ENCODE data around the gene DEUP1. TPM values are rescaled to one million over a fixed set of nuclear protein-coding genes. Genes with fewer than 3 reads are reported as not detected.
A peak's percentile ranks its signal among the peaks of the same experiment; 100 is the strongest.
"Not testable (repeated sequence)": the region's sequence is repeated elsewhere in the genome, so short reads cannot be mapped to it uniquely, and the experiment has no call there.

DEUP1 gene
- total RNA-seq, 3 donors from 2014 or later: 0.59 TPM; not detected in 2

DNA sequence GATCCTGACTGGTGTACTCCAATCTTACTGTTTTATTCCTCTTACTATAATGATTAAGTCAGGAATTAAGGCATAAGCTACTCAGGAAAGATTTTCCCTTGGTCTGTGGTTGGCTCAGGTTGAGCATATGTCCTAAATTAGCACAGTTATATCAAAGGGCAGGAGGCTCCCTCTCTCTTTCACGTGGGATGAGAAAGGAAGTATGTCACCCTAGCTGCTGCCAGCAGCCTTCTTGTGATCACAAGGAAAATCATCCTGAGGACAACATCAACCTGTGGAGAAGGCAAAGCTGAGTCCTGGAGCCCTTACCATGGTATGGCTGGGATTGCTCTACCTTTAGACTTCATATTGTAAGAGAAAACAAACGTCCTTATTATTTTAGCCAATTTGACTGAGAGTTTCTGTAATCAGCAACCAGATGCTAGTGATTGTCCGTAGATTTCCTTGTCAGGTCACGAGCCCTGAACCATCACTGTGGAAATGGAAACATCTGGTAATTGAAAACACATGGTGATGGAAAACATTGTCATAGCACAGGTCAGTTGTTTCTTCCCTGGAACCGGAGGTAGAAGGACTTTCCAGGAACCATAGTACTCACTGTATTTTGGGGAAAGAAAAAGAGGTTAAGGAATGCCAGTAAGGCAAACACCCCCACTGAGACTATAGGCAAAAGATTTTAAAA lies 40.6 kb upstream of the DEUP1 start:
- H3K27ac ChIP-seq: peak overlapping the region in 1 of 2 donors; percentile 29
- no peaks in the 10 kb centered on the region for H3K36me3 ChIP-seq
- no peaks in the 10 kb centered on the region for H3K27me3 ChIP-seq
- no peaks in the 10 kb centered on the region for H3K9me3 ChIP-seq
- H3K4me3 ChIP-seq: no peak overlapping the region
- intact Hi-C loops (cut with DNase I; ENCODE audit: low total_unique reads): no loop called here
- TF ChIP-seq POLR2AphosphoS5 (IDR thresholded peaks at IDR 0.05) (no peak), POLR2A (IDR thresholded peaks at IDR 0.05) (no peak)
- TF ChIP-seq, protein P1, sequence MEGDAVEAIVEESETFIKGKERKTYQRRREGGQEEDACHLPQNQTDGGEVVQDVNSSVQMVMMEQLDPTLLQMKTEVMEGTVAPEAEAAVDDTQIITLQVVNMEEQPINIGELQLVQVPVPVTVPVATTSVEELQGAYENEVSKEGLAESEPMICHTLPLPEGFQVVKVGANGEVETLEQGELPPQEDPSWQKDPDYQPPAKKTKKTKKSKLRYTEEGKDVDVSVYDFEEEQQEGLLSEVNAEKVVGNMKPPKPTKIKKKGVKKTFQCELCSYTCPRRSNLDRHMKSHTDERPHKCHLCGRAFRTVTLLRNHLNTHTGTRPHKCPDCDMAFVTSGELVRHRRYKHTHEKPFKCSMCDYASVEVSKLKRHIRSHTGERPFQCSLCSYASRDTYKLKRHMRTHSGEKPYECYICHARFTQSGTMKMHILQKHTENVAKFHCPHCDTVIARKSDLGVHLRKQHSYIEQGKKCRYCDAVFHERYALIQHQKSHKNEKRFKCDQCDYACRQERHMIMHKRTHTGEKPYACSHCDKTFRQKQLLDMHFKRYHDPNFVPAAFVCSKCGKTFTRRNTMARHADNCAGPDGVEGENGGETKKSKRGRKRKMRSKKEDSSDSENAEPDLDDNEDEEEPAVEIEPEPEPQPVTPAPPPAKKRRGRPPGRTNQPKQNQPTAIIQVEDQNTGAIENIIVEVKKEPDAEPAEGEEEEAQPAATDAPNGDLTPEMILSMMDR (IDR thresholded peaks at IDR 0.05): no peak
- H3K4me1 ChIP-seq: no peaks in the 10 kb centered on the region
- no peak for DNase-seq (ENCODE audit: low spot score in 2 of 2)

DNA sequence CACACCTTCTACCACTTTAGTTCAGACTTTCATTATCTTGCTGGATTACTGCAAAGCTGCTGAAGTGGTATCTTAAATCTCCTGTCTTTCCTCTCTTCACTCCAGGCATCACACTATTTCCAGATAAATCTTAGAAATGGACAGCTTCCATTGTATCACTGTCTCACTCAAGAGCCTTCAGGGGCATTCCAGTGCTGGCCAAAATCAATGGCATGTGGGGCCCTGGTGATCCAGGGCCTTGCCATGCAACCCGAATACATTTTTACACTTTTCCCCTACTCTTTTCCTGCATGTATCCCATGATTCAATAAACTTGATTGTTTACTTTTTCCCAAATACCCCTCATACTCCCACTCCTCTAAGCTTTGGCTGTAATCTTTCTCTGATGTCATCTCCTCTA lies 39.4 kb upstream of the DEUP1 start:
- no peak overlapping the region for H3K27ac ChIP-seq
- H3K27me3 ChIP-seq: no peaks in the 10 kb centered on the region
- no peaks in the 10 kb centered on the region for H3K4me1 ChIP-seq
- TF ChIP-seq, protein P1 (IDR thresholded peaks at IDR 0.05): no peak
- no peak for TF ChIP-seq POLR2A (IDR thresholded peaks at IDR 0.05)
- TF ChIP-seq POLR2AphosphoS5 (IDR thresholded peaks at IDR 0.05): no peak
- H3K9me3 ChIP-seq: no peaks in the 10 kb centered on the region
- no peaks in the 10 kb centered on the region for H3K36me3 ChIP-seq
- H3K4me3 ChIP-seq: no peak overlapping the region
- intact Hi-C loops (cut with DNase I; ENCODE audit: low total_unique reads): no loop called here
- no peak for DNase-seq (ENCODE audit: low spot score in 2 of 2)

DNA sequence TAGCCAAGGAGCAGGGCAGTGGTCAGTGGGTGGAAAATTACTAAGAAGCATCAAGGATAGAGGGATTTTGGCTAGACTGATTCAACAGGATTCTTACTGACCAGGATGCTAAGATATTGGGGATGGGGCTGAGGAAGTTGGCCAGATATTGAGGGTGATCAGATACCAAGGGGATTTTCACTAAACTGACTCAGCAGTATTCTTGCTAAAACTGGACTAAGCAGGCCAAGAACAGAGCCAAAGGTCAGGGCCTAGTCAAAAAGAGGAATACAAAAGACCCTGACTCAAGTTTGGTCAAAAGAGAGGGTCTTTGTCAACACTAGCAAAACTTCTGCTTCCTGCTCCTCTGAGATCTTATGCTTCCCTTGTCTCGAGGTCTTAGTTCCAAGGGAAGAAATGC lies 38.6 kb upstream of the DEUP1 start:
- H3K27ac ChIP-seq: no peak overlapping the region
- no peak overlapping the region for H3K4me3 ChIP-seq
- TF ChIP-seq POLR2A (IDR thresholded peaks at IDR 0.05) (no peak), POLR2AphosphoS5 (IDR thresholded peaks at IDR 0.05) (no peak)
- TF ChIP-seq, protein P1 (IDR thresholded peaks at IDR 0.05): no peak
- intact Hi-C loops (cut with DNase I; ENCODE audit: low total_unique reads): no loop called here
- no peaks in the 10 kb centered on the region for H3K4me1 ChIP-seq
- no peaks in the 10 kb centered on the region for H3K27me3 ChIP-seq
- H3K36me3 ChIP-seq: no peaks in the 10 kb centered on the region
- H3K9me3 ChIP-seq: no peaks in the 10 kb centered on the region
- no peak for DNase-seq (ENCODE audit: low spot score in 2 of 2)

DNA sequence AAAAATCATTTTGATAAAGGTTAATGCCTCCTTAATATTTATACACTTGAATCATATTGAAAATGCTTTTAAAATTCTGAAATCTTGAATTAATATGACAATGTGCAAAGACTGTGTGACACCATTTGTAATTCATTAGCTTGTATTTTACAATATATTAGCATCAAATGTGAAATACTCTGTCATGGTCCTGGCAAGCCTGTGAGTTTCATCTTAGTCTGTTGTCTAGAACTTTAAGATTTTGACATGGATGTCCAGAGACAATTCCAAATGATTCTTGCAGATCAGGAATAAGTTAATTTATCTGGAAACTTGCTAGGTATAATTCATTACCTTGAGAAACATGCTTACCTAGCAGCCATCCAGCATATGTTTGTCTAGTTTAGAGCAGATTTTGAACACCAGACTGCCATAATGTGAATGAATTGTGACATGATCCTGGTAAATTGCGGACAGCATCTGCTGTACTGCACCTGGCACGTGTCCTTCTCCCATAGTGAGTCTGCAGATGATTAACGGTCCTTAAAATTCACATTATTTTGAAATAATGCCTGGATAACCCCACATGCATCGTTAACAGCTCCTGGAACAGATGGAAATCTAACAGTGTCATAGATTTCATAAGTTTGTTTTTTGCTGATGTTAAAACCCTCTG lies 34.5 kb upstream of the DEUP1 start:
- intact Hi-C loops (cut with DNase I; ENCODE audit: low total_unique reads): no loop called here
- Histone ChIP-seq H3K9me3 (no peaks in the 10 kb centered on the region), H3K4me3 (no peak overlapping the region), H3K27me3 (no peaks in the 10 kb centered on the region), H3K36me3 (no peaks in the 10 kb centered on the region), H3K4me1 (no peaks in the 10 kb centered on the region), H3K27ac (no peak overlapping the region)
- TF ChIP-seq POLR2AphosphoS5 (IDR thresholded peaks at IDR 0.05): no peak
- TF ChIP-seq, protein P1 (IDR thresholded peaks at IDR 0.05): no peak
- no peak for TF ChIP-seq POLR2A (IDR thresholded peaks at IDR 0.05)
- DNase-seq (ENCODE audit: low spot score in 2 of 2): no peak

DNA sequence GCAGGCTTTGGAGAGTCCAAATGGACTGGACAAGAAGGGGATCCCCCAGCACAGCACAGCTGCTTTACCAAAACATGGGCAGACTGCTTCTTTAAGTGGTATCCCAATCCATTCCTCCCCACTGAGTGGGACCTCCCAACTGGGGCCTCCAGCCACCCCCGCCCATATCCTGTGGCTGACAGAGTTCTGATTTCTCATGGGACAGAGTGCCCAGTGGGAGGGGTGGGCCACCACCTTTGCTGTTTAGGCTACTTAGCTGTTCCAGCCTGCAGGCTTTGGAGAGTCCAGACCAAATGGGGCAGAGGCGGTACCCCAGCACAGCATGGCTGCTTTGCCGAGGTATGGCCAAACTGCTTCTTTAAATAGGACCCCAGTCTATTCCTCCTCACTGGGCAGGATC lies 26.9 kb upstream of the DEUP1 start:
- H3K4me3 ChIP-seq: no peak overlapping the region
- no peak overlapping the region for H3K27ac ChIP-seq
- TF ChIP-seq, protein P1 (IDR thresholded peaks at IDR 0.05): no peak
- no peak for TF ChIP-seq POLR2AphosphoS5 (IDR thresholded peaks at IDR 0.05)
- no peak for TF ChIP-seq POLR2A (IDR thresholded peaks at IDR 0.05)
- intact Hi-C loops (cut with DNase I; ENCODE audit: low total_unique reads): loop anchor here (2.0 kb wide), 1 partner anchor 73 kb away; no protein-coding TSS in a partner anchor
- no peaks in the 10 kb centered on the region for H3K4me1 ChIP-seq
- no peaks in the 10 kb centered on the region for H3K36me3 ChIP-seq
- no peaks in the 10 kb centered on the region for H3K27me3 ChIP-seq
- H3K9me3 ChIP-seq: peaks cover 0 to 4% of the 10 kb centered on the region in 2 donors
- DNase-seq (ENCODE audit: low spot score in 2 of 2): no peak

GRCh38 chr11:93314399-93314798 lies 16.1 kb upstream of the DEUP1 start:
- H3K27me3 ChIP-seq; H3K4me1 ChIP-seq; H3K36me3 ChIP-seq; DNase-seq (ENCODE audit: low spot score in 2 of 2); intact Hi-C loops (cut with DNase I; ENCODE audit: low total_unique reads); H3K4me3 ChIP-seq; H3K27ac ChIP-seq: not testable (repeated sequence)
- H3K9me3 ChIP-seq: peaks cover 11 to 13% of the 10 kb centered on the region in 2 donors

Measured in breast epithelium (tissue), 4 donors.